ENCODE results near the gene RAD9A.
A peak's percentile ranks its signal among the peaks of the same experiment; 100 is the strongest.

Gene RAD9A

GRCh38 chr11:67357831-67358670 lies 33.7 kb upstream of the RAD9A start:
- DNase-seq: no peak

- no peak for DNase-seq
Measured at GRCh38 chr11:67364169-67364568, 27.6 kb upstream of the RAD9A start.

- DNase-seq: no peak
Measured at GRCh38 chr11:67364783-67365722, 26.7 kb upstream of the RAD9A start.

DNA sequence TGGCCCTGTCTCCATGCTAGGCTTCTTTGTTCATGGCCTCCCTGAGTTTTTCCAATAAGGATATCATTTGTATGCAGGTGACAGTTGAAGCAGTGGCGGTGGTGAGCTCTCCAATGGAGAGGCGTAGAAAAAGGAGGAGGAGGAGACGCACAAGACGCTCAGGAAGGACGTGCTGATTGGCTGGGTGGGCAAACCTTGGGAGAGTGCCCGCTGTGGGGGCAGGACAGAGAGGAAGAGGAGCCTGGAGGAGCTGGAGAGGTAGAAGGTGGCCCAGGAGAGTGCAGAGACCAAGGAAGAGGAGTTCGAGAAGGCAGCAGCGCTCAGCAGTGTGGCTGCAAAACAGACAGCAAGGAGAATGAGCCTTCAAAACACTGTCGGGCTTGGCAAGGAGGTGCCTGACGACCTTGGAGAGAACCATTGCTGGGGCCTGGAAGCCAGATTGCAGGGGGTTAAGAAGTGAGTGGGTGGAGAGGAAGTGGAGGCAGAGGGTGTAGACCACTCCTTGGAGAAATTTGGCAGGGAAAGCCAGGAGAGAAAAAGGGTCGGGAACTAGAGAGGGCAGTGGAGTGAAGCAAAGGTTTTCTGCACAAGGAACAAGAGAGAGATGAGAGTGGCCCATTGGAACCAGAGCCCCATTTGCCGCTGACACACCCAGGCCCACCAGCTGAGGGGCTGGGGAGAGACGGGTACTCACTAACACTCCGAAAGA lies 25.9 kb upstream of the RAD9A start:
- no peak for DNase-seq

DNA sequence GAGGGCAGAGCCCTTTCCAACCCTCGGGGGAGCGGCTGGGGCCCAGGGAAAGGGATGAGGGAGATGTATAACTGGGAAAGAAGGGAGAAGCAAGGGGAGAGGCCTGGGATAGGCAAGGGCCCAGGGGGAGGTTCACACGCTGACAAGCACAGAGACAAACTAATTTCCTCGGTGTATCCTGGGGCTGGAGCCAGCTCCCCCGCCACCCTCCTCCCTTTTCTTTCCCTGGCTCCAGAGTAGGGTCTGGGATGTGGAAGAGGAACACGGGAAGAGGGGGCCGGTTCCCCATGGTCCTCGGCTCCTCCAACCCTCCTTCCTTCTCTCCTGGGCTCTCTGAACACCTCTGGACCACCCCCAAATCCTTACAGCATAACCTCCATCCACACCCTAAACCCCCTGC lies 25.2 kb upstream of the RAD9A start:
- DNase-seq: no peak

- no peak for DNase-seq
Measured at GRCh38 chr11:67366961-67367760, 24.6 kb upstream of the RAD9A start.

DNA sequence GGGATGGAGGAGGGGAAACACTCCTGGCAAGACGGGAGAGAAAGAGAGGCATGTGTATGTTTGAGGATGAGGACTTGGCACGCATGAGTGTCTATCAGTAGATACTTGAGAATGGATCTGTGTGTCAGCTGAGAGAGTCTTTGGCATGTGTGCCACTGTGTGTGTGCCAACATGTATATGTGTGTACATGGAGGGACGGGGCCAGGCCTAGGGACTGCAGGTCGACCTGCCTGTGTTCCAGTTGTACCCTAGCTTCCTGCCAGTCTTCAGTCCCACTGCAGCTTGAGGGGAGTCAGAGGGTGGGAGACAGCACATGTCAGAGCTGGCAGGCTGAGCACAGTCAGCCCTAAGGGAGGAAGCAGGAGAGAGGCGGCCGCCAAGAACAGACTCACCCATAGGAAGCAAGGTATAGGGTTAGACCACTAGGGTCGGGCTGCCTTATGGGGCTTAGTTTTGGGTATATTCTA lies 24.0 kb upstream of the RAD9A start:
- no peak for DNase-seq

- DNase-seq: no peak
Measured at GRCh38 chr11:67368621-67369020, 23.2 kb upstream of the RAD9A start.

DNA sequence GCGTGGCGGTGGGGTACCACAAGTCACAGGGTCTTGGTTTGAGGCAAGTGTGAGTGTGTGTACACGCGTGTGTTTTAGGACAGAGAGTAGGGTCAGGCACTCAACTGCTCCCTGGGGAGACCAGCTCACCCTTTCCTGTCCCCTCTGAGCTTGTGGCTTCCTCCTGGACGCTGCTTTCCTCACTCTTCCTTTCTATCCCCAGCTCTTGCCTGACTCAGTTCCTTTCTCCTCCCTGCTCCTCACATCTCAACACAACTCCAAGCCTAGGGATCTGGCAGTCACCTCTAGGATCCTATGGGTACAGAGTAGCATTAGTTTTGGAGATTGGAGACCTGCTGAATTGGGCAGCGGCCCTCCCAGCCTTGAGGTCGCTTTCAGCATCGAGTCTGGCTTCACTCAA lies 22.5 kb upstream of the RAD9A start:
- DNase-seq: no peak

- DNase-seq: no peak
Measured at GRCh38 chr11:67369801-67370284, 21.9 kb upstream of the RAD9A start.

DNA sequence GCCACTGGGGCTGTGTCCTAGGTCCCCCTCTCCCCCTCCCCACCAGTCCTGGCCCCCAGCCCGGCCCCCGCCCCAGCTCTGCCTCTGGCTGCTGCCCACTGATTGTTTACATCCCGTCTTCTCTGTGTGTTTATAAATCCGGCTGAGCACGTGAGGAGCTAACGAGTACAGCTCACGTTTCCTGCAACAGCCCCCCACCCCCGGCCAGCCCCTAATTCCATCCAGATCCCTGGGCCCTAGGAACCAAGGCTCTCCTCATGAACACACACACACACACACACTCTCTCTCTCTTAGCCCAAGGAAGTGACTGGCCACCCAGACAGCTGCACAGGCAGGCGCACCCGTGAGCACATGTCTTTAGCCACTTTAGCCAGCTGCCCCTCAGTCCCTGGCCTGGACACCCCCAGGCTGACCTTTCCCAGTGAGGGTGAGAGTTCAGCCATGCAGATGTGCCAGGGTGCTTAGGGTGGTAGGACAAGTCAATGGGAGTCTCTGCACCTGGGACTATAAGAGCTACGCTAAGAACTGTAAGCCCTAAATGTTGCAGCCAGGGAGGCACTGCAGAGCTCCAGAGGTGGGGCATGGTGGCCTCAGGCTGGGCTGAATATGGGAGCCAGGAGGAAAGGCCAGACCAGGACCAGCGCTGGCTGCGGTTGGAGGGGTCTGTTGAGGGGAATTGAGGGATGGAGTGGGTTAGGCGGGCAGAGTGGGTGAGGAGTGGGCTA lies 21.3 kb upstream of the RAD9A start:
- DNase-seq: no peak

GRCh38 chr11:67371189-67371910 lies 20.4 kb upstream of the RAD9A start:
- peak; percentile 31 for DNase-seq

- no peak for DNase-seq
Measured at GRCh38 chr11:67371911-67372320, 19.9 kb upstream of the RAD9A start.

GRCh38 chr11:67372321-67372992 lies 19.3 kb upstream of the RAD9A start:
- DNase-seq: no peak

GRCh38 chr11:67372993-67373647 lies 18.7 kb upstream of the RAD9A start, which contains the start of gene CLCF1:
Gene CLCF1 (minus strand): TSS chr11:67373598. CDS start chr11:67373539, 59 bp downstream.
- DNase-seq: peak; percentile 31

DNA sequence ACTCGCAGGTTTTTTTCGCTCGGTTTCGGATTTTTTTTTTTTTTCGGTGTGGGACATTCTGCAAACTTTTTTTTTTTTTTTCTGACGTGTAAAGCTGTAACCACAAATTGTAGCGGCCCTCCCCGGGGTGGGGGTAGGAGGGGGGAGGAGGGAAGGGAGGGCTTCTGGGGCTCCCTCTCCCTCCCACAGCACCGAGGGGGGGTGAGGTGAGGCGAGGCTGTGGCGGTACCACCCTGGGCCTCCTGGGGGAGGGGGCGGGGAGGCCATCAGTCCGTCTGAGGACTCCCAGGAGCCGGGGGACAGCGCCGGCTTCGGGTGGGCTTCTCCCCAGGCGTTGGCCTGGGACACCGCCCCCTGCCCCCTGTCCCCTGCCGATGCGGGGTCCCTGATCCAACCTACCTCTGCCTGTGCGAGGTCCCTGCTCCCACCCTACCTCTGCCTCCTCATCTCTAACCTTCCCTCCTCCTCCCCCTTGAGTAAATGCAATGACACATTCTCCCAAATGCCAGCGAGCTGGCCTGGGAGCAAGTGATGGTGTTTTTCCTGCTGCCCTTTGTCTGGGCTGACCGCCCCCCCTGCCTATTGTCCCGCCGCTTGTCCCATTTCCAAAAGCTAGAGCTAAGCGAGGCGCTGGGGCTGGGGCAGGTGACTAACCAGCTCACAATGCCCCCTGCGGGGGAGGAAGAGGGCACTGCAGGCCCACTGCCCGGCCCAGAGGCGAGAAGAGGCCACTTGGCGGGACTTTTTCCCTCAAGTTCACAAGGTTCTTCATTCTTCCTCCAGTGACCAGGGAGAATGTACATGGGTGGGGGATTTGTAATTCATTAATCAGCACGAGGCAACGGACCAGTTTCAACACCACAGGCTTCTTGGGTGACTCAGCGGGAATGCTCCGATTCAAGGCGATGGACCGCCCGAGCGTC lies 17.9 kb upstream of the RAD9A start:
- DNase-seq: peak; percentile 88

DNA sequence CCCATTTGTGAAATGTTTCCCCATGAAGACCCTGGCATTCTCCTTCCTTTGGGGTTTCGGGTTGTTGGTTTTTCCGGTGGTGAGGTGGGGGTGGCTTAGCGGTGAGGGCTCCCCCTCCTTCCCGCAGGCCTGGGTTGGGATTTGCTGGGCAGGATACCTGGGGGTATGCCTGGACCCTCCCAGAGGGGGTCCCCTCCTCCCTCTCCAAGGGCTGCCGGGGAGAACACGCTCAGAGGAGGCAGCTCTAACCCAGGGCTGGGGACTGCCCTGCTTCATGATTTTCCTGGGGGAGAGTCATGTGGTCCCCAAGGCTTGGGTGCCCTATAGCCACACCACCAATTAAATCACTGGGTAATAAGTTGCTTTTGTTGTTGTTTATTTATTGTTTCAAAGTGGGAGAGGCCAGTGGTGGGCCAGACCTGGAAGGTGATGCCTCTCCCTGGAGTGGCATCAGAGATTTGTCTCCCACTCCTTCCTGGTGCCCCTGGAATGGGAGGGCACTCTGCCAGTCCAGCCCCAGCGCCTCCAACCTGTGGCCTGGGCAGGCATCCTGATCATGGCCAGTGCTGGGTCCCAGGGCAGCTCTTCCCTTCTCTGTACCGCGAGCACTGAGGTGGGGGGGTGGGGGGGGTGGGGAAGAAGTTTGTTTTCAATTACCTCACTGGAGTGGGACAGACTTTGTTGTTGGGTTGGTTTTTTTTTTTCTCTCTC lies 17.1 kb upstream of the RAD9A start:
- DNase-seq: no peak
